Psoas muscle (tissue), 8 donors: ENCODE results near the gene SYNPO2. TPM values are rescaled to one million over a fixed set of nuclear protein-coding genes. Genes with fewer than 3 reads are reported as not detected.

Experiments used
- ATAC-seq, 4 donors: fragments of 200-7000 bp; cut with Tn5 transposase; one replicate each; pipeline ENCODE4 v1.9.1; 2020; ENCODE audit warnings: moderate library complexity in 3 of 4, mild to moderate bottlenecking in 2 of 4
- DNase-seq, 2 donors: peaks; one replicate each; pipeline ENCODE4 v3.0.0-alpha.2; 2020
- H3K27ac ChIP-seq: fragments of 200-600 bp; one replicate; pipeline ENCODE4 v1.8.0; 2022
- H3K27me3 ChIP-seq, 3 donors: fragments of 200-600 bp in 1 of 3; one replicate each; pipeline versions ENCODE4 v1.6.1 to v1.8.0; 2013 to 2022; ENCODE audit warnings: low read length in 2 of 3, mild to moderate bottlenecking in 2 of 3, moderate library complexity in 1 of 3; ENCODE audit not compliant: insufficient read depth in 3 of 3
- H3K36me3 ChIP-seq, 2 donors: fragments of 200-600 bp in 1 of 2; one replicate each; pipeline versions ENCODE4 v1.6.1 to v1.8.0; 2013 to 2022; ENCODE audit warnings: low read depth in 1 of 2, mild to moderate bottlenecking in 1 of 2, moderate library complexity in 1 of 2; ENCODE audit not compliant: insufficient read depth in 1 of 2
- H3K4me1 ChIP-seq: fragments of 200-600 bp; one replicate; pipeline ENCODE4 v1.8.0; 2022
- H3K4me3 ChIP-seq: fragments of 200-600 bp; one replicate; pipeline ENCODE4 v1.8.0; 2022; ENCODE audit warnings: mild to moderate bottlenecking
- H3K9me3 ChIP-seq: fragments of 200-600 bp; one replicate; pipeline ENCODE4 v1.8.0; 2022
- CTCF ChIP-seq: fragments of 200-600 bp; IDR thresholded peaks from one replicate; pipeline ENCODE4 v1.8.0; 2022; ENCODE audit warnings: antibody characterized with exemption
- WGBS, 3 donors: extraction: QIAGEN DNeasy Blood & Tissue Kit; methylation state at CpG; one replicate each; pipeline versions ENCODE4 v1.1.6 to v1.1.7; 2013; 5-methylcytosine and 5-hydroxymethylcytosine counted together
- intact Hi-C, 2 donors: fragments of 100-400 bp; cut with DNase I; formaldehyde crosslinking; loops; one replicate each; pipeline versions ENCODE4 v1.11.0 to v1.14.2; 2022
- polyA plus RNA-seq, 3 donors: library from polyadenylated mRNA; stranded (reverse); fragments of 200-250 nt; gene quantifications; one replicate each; pipeline ENCODE4 v1.2.3, GENCODE V29; 2013
- total RNA-seq, 4 donors: library from RNA; stranded (reverse); fragmentation: NEBNext Ultra II Directional in 2 of 4; extraction: Animal tissue kit (Norgen Biotek cat#: 25700) in 2 of 4; gene quantifications; one replicate each; pipeline versions ENCODE4 v1.2.1 to v1.2.4, GENCODE V29; 2021 to 2023
- donor health status: healthy with polysubstance abuse.
- donor health status: DM: no; HTN: no; CAD: no; lungs with moderate emphysema.
- donor health status: Bipolar disorder and iron deficiency.
- donor health status: healthy.
- donor health status: DM: yes; HTN: yes; CAD: no.
- donor health status: DM: no; HTN: no; CAD: no.
- donor health status: DM: no; HTN: no; CAD: no.
- donor health status: DM: yes; HTN: yes; CAD: no.

Gene SYNPO2
- total and polyA plus RNA-seq, 7 donors = 35.7 to 2,858 (median 1,548) TPM

- 53 to 62% (median 58%) methylated on average over 3 of the region's 3 CpGs for WGBS, 3 donors
- no peak for TF ChIP-seq CTCF
- Histone ChIP-seq H3K4me1 (peaks cover 32% of the 10 kb centered on the region), H3K9me3 (no peaks in the 10 kb centered on the region), H3K4me3 (no peak overlapping the region), H3K27me3 (no peaks in the 10 kb centered on the region), H3K27ac (peak overlapping the region; percentile 8), H3K36me3 (no peaks in the 10 kb centered on the region)
- DNase-seq (no peak), ATAC-seq (no peak)
- intact Hi-C loops = loop anchor here (5.0 kb wide), 3 partner anchors 128 to 223 kb away; partner anchors contain the start of gene SEC24D (in 1 of the 2)
Measured at GRCh38 chr4:118964891-118965411, 76.3 kb downstream of the SYNPO2 start.

GRCh38 chr4:118967393-118967792 is 78.7 kb downstream of the SYNPO2 start:
- 22 to 36% (median 30%) methylated on average over 2 of the region's 2 CpGs for WGBS, 3 donors
- DNase-seq = no peak
- H3K27me3 ChIP-seq = no peaks in the 10 kb centered on the region
- no peak for TF ChIP-seq CTCF
- H3K9me3 ChIP-seq = no peaks in the 10 kb centered on the region
- ATAC-seq = peak; percentile 72 to 78 (median 74)
- H3K27ac ChIP-seq = peak overlapping the region; percentile 95
- no peaks in the 10 kb centered on the region for H3K36me3 ChIP-seq
- intact Hi-C loops = loop anchor here (5.0 kb wide), 3 partner anchors 130 to 225 kb away; partner anchors contain the start of gene SEC24D (in 1 of the 2)
- peak overlapping the region; percentile 46 for H3K4me3 ChIP-seq
- peaks cover 35% of the 10 kb centered on the region for H3K4me1 ChIP-seq

GRCh38 chr4:118968005-118968404 is 79.4 kb downstream of the SYNPO2 start:
- ATAC-seq = peak; percentile 85 to 88 (median 87)
- peak overlapping the region; percentile 46 for H3K4me3 ChIP-seq
- no peak for TF ChIP-seq CTCF

GRCh38 chr4:118968813-118969212 is 80.2 kb downstream of the SYNPO2 start:
- intact Hi-C loops = loop anchor here (2.0 to 5.0 kb wide), 5 partner anchors 80 to 227 kb away; partner anchors contain the start of genes SYNPO2 (in 2 of the 2) and SEC24D (in 1 of the 2)
- DNase-seq = no peak
- Histone ChIP-seq H3K27me3 (no peaks in the 10 kb centered on the region), H3K36me3 (no peaks in the 10 kb centered on the region), H3K27ac (peak overlapping the region; percentile 95), H3K4me1 (peaks cover 48% of the 10 kb centered on the region), H3K4me3 (peak overlapping the region; percentile 46), H3K9me3 (no peaks in the 10 kb centered on the region)
- no peak for TF ChIP-seq CTCF
- peak; percentile 29 to 59 (median 44) for ATAC-seq
- WGBS, 3 donors = 11 to 19% (median 15%) methylated on average over 6 of the region's 6 CpGs

More at GRCh38 chr4:118968005-118968404, 79.4 kb downstream of the SYNPO2 start:
- intact Hi-C loops = loop anchor here (2.0 to 5.0 kb wide), 5 partner anchors 79 to 226 kb away; partner anchors contain the start of genes SYNPO2 (in 2 of the 2) and SEC24D (in 1 of the 2)
- Histone ChIP-seq H3K27me3 (no peaks in the 10 kb centered on the region), H3K36me3 (no peaks in the 10 kb centered on the region), H3K27ac (peak overlapping the region; percentile 95), H3K9me3 (no peaks in the 10 kb centered on the region), H3K4me1 (peaks cover 40% of the 10 kb centered on the region)
- 0% methylated on average over 1 of the region's 1 CpG for WGBS, 3 donors
- DNase-seq = peak; percentile 41 to 70
